Nephron (organoid): ENCODE data around the gene AHSP.

Experiments
- H3K27ac Mint-ChIP-seq, 3 experiments: 2 replicates each; pipeline ENCODE4 v1.8.0; 2020; ENCODE audit warnings: mixed read lengths in 3 of 3, mild to moderate bottlenecking in 2 of 3, moderate library complexity in 1 of 3
- H3K27me3 Mint-ChIP-seq: 2 replicates; pipeline ENCODE4 v1.8.0; 2021; ENCODE audit warnings: low read depth, mild to moderate bottlenecking, moderate library complexity, mixed read lengths
- H3K36me3 Mint-ChIP-seq: 2 replicates; pipeline ENCODE4 v1.8.0; 2020; ENCODE audit warnings: low read depth, mixed read lengths
- H3K4me1 Mint-ChIP-seq: 2 replicates; pipeline ENCODE4 v1.8.0; 2020; ENCODE audit warnings: mixed read lengths
- H3K4me3 Mint-ChIP-seq, 3 experiments: 2 replicates each; pipeline ENCODE4 v1.8.0; 2020; ENCODE audit warnings: mild to moderate bottlenecking in 3 of 3, mixed read lengths in 3 of 3, moderate library complexity in 2 of 3
- H3K9me3 Mint-ChIP-seq: 2 replicates; pipeline ENCODE4 v1.8.0; 2020; ENCODE audit warnings: mixed read lengths
- TF ChIP-seq, protein P1 (sequence below), 3 experiments: fragments of 200-600 bp; sonication (generic); IDR thresholded peaks; one replicate each; pipeline ENCODE4 v1.5.0; 2021; ENCODE audit warnings: antibody characterized with exemption in 3 of 3; ENCODE audit not compliant: unreplicated experiment in 3 of 3

AHSP gene

DNA sequence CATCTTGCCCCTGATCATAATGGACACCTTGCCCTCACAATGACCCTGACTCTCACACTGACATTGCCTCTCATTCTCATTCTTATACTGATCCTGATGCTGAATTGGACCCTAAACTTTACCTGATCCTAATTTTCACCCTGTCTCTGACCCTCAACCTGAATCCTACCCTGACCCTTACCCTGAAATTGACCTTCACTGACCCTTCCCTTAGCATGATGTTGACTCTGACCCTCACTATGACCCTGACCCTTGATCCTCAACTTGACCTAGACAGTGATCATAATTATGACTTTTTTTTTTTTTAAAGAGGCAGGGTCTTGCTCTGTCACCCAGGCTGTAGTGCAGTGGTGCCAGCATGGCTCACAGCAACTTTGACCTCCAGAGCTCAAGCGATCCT is 3.4 kb downstream of the AHSP start:
- TF ChIP-seq, protein P1, sequence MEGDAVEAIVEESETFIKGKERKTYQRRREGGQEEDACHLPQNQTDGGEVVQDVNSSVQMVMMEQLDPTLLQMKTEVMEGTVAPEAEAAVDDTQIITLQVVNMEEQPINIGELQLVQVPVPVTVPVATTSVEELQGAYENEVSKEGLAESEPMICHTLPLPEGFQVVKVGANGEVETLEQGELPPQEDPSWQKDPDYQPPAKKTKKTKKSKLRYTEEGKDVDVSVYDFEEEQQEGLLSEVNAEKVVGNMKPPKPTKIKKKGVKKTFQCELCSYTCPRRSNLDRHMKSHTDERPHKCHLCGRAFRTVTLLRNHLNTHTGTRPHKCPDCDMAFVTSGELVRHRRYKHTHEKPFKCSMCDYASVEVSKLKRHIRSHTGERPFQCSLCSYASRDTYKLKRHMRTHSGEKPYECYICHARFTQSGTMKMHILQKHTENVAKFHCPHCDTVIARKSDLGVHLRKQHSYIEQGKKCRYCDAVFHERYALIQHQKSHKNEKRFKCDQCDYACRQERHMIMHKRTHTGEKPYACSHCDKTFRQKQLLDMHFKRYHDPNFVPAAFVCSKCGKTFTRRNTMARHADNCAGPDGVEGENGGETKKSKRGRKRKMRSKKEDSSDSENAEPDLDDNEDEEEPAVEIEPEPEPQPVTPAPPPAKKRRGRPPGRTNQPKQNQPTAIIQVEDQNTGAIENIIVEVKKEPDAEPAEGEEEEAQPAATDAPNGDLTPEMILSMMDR (IDR thresholded peaks at IDR 0.05; ENCODE audit: unreplicated experiment in 3 of 3) = no peak
- Mint-ChIP-seq H3K4me1 (peaks cover 14% of the 10 kb centered on the region), H3K4me3 (no peak overlapping the region), H3K9me3 (no peaks in the 10 kb centered on the region), H3K27me3 (peaks cover 6% of the 10 kb centered on the region), H3K27ac (no peak overlapping the region), H3K36me3 (no peaks in the 10 kb centered on the region)

DNA sequence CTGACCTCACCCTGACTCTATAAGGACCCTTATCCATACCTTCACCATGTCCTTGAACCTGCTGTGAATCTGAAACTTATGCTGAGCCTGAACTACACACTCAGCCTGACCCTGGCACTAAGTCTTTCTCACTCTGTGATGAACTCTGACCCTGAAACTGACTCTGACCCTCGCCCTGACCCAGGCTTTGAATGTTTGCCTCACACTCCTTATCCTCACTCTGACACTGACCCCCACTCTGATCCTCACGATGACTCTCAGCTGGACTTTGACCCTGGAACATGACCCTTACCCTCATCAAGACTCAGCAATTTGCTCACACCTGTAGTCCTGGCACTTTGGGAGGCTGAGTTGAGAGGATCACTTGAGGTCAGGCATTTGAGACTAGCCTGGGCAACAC is 4.4 kb downstream of the AHSP start:
- Mint-ChIP-seq H3K4me3 (no peak overlapping the region), H3K4me1 (peaks cover 14% of the 10 kb centered on the region), H3K36me3 (no peaks in the 10 kb centered on the region), H3K27me3 (peaks cover 6% of the 10 kb centered on the region), H3K9me3 (no peaks in the 10 kb centered on the region), H3K27ac (no peak overlapping the region)
- TF ChIP-seq, protein P1 (IDR thresholded peaks at IDR 0.05; ENCODE audit: unreplicated experiment in 3 of 3) = no peak

DNA sequence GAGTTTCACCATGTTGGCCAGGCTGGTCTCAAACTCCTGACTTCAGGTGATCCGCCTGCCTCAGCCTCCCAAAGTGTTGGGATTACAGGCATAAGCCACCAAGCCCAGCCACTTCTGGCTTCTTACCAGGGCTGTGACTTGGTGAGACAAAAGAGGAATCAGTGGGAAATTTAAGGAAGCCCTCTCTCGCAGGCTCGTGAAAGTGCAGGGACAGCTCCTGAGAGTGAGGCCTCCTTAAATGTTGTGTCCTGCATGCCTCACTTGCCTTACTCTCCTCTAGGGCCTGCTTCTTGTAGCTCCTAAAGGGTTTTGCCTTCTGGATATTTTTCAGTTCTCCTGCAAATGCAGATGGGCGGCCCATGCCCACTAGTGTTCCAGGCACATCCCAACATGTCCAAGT is 5.2 kb downstream of the AHSP start:
- Mint-ChIP-seq H3K27me3 (peaks cover 6% of the 10 kb centered on the region), H3K4me3 (no peak overlapping the region), H3K27ac (no peak overlapping the region), H3K4me1 (peaks cover 14% of the 10 kb centered on the region), H3K36me3 (no peaks in the 10 kb centered on the region), H3K9me3 (no peaks in the 10 kb centered on the region)
- TF ChIP-seq, protein P1 (IDR thresholded peaks at IDR 0.05; ENCODE audit: unreplicated experiment in 3 of 3) = no peak

DNA sequence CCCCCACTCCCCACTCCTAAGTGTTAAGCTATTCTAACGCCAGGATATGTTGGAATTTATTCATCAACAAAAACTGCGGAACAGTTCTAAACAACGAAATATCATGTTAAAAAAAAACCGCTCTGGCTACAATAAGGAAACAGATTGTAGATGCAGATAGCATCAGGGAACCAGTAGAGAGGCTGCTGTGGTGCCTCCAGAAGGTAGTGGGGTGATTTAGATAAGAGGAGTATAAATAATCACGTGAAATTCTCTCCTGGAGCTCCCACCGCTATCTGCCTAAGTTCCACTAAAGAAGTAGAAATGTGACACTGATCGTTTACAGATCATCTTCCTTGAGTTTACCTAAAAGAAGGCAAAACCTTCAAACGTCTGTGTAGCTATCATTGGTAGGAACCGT is 8.0 kb downstream of the AHSP start:
- peaks cover 16% of the 10 kb centered on the region for H3K27me3 Mint-ChIP-seq
- H3K4me1 Mint-ChIP-seq = no peaks in the 10 kb centered on the region
- H3K36me3 Mint-ChIP-seq = no peaks in the 10 kb centered on the region
- H3K4me3 Mint-ChIP-seq = no peak overlapping the region
- peaks cover 11% of the 10 kb centered on the region for H3K9me3 Mint-ChIP-seq
- TF ChIP-seq, protein P1 (IDR thresholded peaks at IDR 0.05; ENCODE audit: unreplicated experiment in 3 of 3) = no peak
- no peak overlapping the region for H3K27ac Mint-ChIP-seq

DNA sequence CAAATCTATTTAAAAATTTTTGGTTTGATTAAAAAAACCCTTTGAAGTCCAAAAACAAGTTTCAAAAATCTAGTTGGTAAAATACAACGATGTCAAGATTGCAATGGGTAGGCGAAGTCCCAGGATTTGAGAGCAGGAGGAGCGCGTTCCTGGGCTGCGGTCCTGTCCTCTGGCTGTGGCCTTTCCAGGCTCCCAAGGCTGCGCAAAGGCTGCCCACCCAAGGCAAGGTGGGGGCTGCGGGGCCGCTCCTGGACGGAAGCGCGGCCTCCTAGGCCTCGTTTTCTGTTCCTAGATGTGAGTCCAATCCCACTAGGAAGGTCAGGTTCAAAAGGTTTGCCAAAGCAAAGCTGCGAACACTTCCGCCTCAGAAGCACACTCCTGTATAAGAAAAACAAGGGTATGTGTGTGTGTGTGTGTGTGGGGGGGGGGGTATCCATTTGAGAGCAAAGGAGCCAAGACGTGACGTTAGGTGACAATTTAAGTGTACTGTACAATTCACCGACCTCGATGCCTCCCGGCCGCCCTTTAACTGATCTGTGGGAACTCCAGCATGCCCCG is 9.2 kb downstream of the AHSP start:
- TF ChIP-seq, protein P1 (IDR thresholded peaks at IDR 0.05; ENCODE audit: unreplicated experiment in 3 of 3) = no peak
- Mint-ChIP-seq H3K27ac (no peak overlapping the region), H3K36me3 (no peaks in the 10 kb centered on the region), H3K27me3 (peaks cover 16% of the 10 kb centered on the region), H3K4me3 (no peak overlapping the region), H3K4me1 (no peaks in the 10 kb centered on the region), H3K9me3 (peaks cover 13% of the 10 kb centered on the region)
